ENCODE results near the gene CACNA1S.

CACNA1S gene

DNA sequence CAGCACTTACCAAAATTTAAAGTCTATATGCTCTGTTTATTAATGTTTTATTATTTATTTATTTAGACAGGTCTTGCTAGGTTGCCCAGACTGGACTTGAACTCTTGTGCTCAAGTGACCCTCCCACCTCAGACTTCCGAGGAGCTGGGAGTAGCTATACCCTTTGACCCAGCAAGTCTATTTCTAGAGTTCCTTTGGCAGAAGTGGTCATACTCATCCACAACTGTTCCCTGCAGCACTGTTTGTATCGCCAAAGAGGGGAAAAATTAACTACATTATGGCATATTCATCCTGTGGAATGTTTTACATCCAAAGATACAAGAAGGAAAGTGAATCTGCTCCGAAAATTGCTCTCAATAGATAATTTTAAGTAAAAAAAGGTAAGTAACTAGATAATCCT is 28.5 kb downstream of the CACNA1S start:
- Histone ChIP-seq H3K36me3 (ENCODE audit: control insufficient read depth, insufficient read depth, low read length) (no peaks in the 10 kb centered on the region), H3K4me3 (replicated peaks; ENCODE audit: low read depth, low read length) (no peak overlapping the region), H3K27me3 (replicated peaks; ENCODE audit: control insufficient read depth, insufficient read depth, low read length) (no peaks in the 10 kb centered on the region; the same call in 1 of the 2 replicates)
- no peak for DNase-seq (ENCODE audit: extremely low read depth, insufficient read length)
- TF ChIP-seq, protein P1, sequence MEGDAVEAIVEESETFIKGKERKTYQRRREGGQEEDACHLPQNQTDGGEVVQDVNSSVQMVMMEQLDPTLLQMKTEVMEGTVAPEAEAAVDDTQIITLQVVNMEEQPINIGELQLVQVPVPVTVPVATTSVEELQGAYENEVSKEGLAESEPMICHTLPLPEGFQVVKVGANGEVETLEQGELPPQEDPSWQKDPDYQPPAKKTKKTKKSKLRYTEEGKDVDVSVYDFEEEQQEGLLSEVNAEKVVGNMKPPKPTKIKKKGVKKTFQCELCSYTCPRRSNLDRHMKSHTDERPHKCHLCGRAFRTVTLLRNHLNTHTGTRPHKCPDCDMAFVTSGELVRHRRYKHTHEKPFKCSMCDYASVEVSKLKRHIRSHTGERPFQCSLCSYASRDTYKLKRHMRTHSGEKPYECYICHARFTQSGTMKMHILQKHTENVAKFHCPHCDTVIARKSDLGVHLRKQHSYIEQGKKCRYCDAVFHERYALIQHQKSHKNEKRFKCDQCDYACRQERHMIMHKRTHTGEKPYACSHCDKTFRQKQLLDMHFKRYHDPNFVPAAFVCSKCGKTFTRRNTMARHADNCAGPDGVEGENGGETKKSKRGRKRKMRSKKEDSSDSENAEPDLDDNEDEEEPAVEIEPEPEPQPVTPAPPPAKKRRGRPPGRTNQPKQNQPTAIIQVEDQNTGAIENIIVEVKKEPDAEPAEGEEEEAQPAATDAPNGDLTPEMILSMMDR (IDR thresholded peaks at IDR 0.05; ENCODE audit: insufficient read depth, low read length, poor library complexity, severe bottlenecking) = no peak

DNA sequence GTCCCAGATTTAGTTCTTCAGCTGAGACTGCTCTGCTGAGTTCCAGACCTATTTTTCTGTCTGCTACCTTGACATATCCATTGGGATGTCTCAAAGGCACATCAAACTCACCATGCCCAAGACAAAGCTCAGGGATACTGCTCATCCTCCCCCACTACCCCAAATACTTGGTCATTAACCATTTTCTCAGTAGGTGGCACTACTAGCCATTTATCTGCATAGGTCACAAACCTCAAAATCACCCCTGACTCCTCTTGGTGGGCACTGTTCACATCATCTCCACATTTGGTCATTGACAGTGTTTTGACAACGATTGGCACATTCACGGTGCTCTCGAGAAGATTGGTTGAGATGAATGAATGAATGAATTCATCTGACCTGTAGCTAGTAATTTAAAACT is 32.1 kb downstream of the CACNA1S start:
- Histone ChIP-seq H3K4me3 (replicated peaks; ENCODE audit: low read depth, low read length) (no peak overlapping the region), H3K36me3 (ENCODE audit: control insufficient read depth, insufficient read depth, low read length) (no peaks in the 10 kb centered on the region), H3K27me3 (replicated peaks; ENCODE audit: control insufficient read depth, insufficient read depth, low read length) (no peaks in the 10 kb centered on the region; the same call in 1 of the 2 replicates)
- no peak for DNase-seq (ENCODE audit: extremely low read depth, insufficient read length)
- TF ChIP-seq, protein P1 (IDR thresholded peaks at IDR 0.05; ENCODE audit: insufficient read depth, low read length, poor library complexity, severe bottlenecking) = no peak

DNA sequence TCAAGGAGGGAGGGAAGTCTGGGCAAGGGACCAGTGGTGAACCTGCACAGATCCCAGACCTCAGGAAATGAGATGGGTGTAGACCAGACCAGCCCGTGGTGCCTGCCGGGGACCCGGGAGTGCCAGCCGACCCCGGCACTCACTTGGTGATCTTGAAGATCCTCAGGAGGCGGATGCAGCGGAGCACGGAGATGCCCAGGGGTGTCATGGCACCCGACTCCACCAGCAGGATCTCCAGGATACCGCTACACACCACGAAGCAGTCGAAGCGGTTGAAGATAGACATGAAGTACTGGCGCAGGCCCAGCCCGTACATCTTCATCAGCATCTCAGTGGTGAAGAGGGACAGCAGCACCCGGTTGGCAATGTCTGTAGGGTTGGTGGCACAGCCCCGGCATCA is 34.5 kb downstream of the CACNA1S start:
- Histone ChIP-seq H3K27me3 (replicated peaks; ENCODE audit: control insufficient read depth, insufficient read depth, low read length) (no peaks in the 10 kb centered on the region; the same call in none of the 2 replicates), H3K4me3 (replicated peaks; ENCODE audit: low read depth, low read length) (no peak overlapping the region), H3K36me3 (ENCODE audit: control insufficient read depth, insufficient read depth, low read length) (no peaks in the 10 kb centered on the region)
- TF ChIP-seq, protein P1 (IDR thresholded peaks at IDR 0.05; ENCODE audit: insufficient read depth, low read length, poor library complexity, severe bottlenecking) = no peak
- no peak for DNase-seq (ENCODE audit: extremely low read depth, insufficient read length)

DNA sequence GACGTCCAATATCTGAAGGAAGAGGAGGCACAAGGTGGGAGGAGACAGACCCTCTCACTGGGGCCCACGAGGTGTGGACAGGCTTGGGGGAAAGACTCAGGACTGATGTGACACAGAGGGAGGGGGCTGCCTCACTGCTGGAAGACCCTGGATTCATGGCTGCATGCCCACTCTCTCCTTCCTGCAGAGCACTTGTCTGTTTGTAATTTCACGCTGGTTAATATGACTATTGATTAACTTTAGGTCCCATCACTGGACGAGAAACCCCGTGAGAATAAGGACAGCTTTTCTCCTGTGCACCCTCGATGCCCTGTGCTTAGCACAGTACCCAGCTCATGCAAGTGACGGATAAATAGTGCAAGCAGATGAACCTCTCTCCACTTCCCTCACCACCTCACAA is 35.1 kb downstream of the CACNA1S start:
- Histone ChIP-seq H3K36me3 (ENCODE audit: control insufficient read depth, insufficient read depth, low read length) (no peaks in the 10 kb centered on the region), H3K4me3 (replicated peaks; ENCODE audit: low read depth, low read length) (no peak overlapping the region), H3K27me3 (replicated peaks; ENCODE audit: control insufficient read depth, insufficient read depth, low read length) (no peaks in the 10 kb centered on the region; the same call in 1 of the 2 replicates)
- TF ChIP-seq, protein P1 (IDR thresholded peaks at IDR 0.05; ENCODE audit: insufficient read depth, low read length, poor library complexity, severe bottlenecking) = no peak
- no peak for DNase-seq (ENCODE audit: extremely low read depth, insufficient read length)

DNA sequence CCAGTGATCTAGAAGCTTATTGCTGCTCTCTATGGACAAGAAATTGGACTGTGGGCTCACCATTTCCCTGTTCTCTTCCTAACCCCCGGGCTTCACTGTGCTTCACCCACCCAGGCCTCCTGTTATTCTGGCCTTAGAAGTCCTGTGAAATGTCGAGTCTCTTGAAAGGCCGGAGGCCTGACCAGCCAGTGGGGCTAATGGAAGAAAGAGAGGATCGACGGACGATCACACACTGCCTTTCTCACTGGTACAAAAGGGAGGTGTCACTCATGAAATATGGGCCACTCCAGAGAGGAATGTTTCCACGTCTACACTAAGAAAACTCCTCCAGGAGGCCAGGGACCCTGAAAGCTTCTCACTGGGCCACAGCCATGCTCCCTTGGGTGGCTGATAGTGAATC is 36.1 kb downstream of the CACNA1S start:
- TF ChIP-seq, protein P1 (IDR thresholded peaks at IDR 0.05; ENCODE audit: insufficient read depth, low read length, poor library complexity, severe bottlenecking) = no peak
- no peaks in the 10 kb centered on the region; the same call in 1 of the 2 replicates for H3K27me3 ChIP-seq (replicated peaks; ENCODE audit: control insufficient read depth, insufficient read depth, low read length)
- DNase-seq (ENCODE audit: extremely low read depth, insufficient read length) = no peak

DNA sequence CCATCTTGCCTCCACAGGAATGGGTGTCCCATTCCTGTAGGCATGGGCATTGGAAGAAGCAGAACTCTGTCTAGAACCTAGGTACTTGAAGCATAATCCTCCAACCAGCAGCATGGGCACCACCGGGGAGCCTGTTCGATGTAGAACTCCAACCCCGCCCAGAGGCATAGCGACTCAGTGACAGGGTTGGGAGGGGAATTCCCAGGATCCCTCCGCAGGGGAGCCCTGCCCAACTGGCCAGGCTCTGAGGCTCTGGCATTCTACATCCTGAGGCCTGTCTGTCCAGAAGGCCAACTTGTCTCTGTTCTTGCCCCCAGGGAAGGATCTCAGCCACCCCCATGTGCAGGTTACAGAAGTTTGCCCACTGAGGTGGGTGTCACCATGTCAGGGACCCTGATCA is 38.2 kb downstream of the CACNA1S start:
- Histone ChIP-seq H3K4me3 (replicated peaks; ENCODE audit: low read depth, low read length) (no peak overlapping the region), H3K27me3 (replicated peaks; ENCODE audit: control insufficient read depth, insufficient read depth, low read length) (no peaks in the 10 kb centered on the region; the same call in 1 of the 2 replicates), H3K36me3 (ENCODE audit: control insufficient read depth, insufficient read depth, low read length) (no peaks in the 10 kb centered on the region)
- DNase-seq (ENCODE audit: extremely low read depth, insufficient read length) = no peak
- TF ChIP-seq, protein P1 (IDR thresholded peaks at IDR 0.05; ENCODE audit: insufficient read depth, low read length, poor library complexity, severe bottlenecking) = no peak

More for the DNA sequence above, 36.1 kb downstream of the CACNA1S start:
- Histone ChIP-seq H3K4me3 (replicated peaks; ENCODE audit: low read depth, low read length) (no peak overlapping the region), H3K36me3 (ENCODE audit: control insufficient read depth, insufficient read depth, low read length) (no peaks in the 10 kb centered on the region)

Measured in GM06990 (cell line).